Glutamatergic neuron (in vitro differentiated cells): ENCODE measurements around the gene GPBP1. TPM values are rescaled to one million over a fixed set of nuclear protein-coding genes. Genes with fewer than 3 reads are reported as not detected.

Experiments used
- DNase-seq: peaks from one replicate; pipeline ENCODE4 v3.0.0; 2022
- H3K27ac Mint-ChIP-seq: one replicate; pipeline ENCODE4 v1.8.0; 2020; ENCODE audit warnings: mild to moderate bottlenecking, mixed read lengths, inconsistent platforms; ENCODE audit not compliant: unreplicated experiment
- H3K27me3 Mint-ChIP-seq: one replicate; pipeline ENCODE4 v1.8.0; 2020; ENCODE audit warnings: mild to moderate bottlenecking, moderate library complexity, mixed read lengths, inconsistent platforms; ENCODE audit not compliant: unreplicated experiment
- H3K36me3 Mint-ChIP-seq: one replicate; pipeline ENCODE4 v1.8.0; 2020; ENCODE audit warnings: mild to moderate bottlenecking, mixed read lengths, inconsistent platforms; ENCODE audit not compliant: unreplicated experiment
- H3K4me1 Mint-ChIP-seq: one replicate; pipeline ENCODE4 v1.8.0; 2020; ENCODE audit warnings: mild to moderate bottlenecking, low read depth, mixed read lengths, inconsistent platforms; ENCODE audit not compliant: unreplicated experiment
- H3K4me3 Mint-ChIP-seq: one replicate; pipeline ENCODE4 v1.8.0; 2020; ENCODE audit warnings: mild to moderate bottlenecking, mixed read lengths, inconsistent platforms; ENCODE audit not compliant: unreplicated experiment
- H3K9me3 Mint-ChIP-seq: one replicate; pipeline ENCODE4 v1.8.0; 2020; ENCODE audit warnings: mild to moderate bottlenecking, moderate library complexity, mixed read lengths, inconsistent platforms; ENCODE audit not compliant: unreplicated experiment
- CTCF ChIP-seq: fragments of 200-600 bp; sonication (generic); IDR thresholded peaks from one replicate; pipeline ENCODE4 v1.5.0; 2021; ENCODE audit not compliant: partially characterized antibody, unreplicated experiment
- total RNA-seq: library from RNA; stranded (reverse); fragmentation: NEBNext Ultra II Directional; extraction: Animal tissue kit (Norgen Biotek cat#: 25700); gene quantifications from one replicate; pipeline ENCODE4 v1.2.1, GENCODE V29; 2021; ENCODE audit not compliant: unreplicated experiment

GPBP1 gene
- total RNA-seq, 1 donor from 2014 or later: 81.3 TPM

DNA sequence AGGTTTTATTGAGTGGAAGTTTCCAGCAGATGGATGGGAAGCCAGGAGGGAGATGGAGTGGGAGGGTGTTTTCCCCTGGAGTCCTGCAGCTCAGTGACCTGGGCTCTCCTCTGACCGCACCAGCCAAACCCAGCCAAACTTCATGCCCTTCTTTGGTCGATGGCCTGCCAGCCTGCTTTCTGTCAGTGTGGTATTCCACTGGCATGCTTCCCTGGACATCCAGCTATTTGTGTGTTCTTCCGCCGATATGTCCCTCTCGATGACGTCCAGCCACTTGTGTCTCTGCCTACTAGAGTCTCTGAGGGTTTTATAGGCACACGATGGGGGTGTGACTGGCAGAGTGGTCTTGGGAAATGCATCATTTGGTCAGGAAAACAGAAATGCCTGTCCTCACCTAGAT, 33.8 kb downstream of the GPBP1 start:
- no peak for TF ChIP-seq CTCF
- DNase-seq: no peak
- H3K36me3 Mint-ChIP-seq: no peaks in the 10 kb centered on the region
- no peak overlapping the region for H3K4me3 Mint-ChIP-seq
- H3K4me1 Mint-ChIP-seq: peaks cover 8% of the 10 kb centered on the region
- H3K27ac Mint-ChIP-seq: no peak overlapping the region
- H3K27me3 Mint-ChIP-seq: no peaks in the 10 kb centered on the region
- H3K9me3 Mint-ChIP-seq: peaks cover 2% of the 10 kb centered on the region

GRCh38 chr5:57209316-57210040, 35.6 kb downstream of the GPBP1 start:
- no peak overlapping the region for H3K4me3 Mint-ChIP-seq
- no peak for TF ChIP-seq CTCF
- peaks cover 8% of the 10 kb centered on the region for H3K4me1 Mint-ChIP-seq
- H3K36me3 Mint-ChIP-seq: no peaks in the 10 kb centered on the region
- H3K9me3 Mint-ChIP-seq: peaks cover 2% of the 10 kb centered on the region
- no peaks in the 10 kb centered on the region for H3K27me3 Mint-ChIP-seq
- no peak overlapping the region for H3K27ac Mint-ChIP-seq
- DNase-seq: no peak

DNA sequence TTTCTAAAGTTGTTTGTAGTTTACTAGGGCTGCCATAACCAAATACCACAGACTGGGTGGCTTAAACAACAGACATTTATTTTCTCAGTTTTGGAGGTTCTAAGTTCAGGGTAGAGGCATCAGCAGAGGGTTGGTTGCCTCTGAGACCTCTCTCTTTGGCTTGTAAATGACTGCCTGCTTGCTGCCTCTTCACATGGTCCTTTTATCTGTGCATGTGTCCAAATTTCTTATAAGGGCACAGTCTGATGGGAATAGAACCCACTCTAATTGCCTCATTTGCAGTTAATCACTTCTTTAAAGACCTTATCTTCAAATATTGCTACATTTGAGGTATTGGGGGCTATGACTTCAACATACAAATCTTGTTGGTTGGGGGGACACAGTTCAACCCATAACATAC, 36.8 kb downstream of the GPBP1 start:
- H3K4me1 Mint-ChIP-seq: peaks cover 8% of the 10 kb centered on the region
- no peak overlapping the region for H3K4me3 Mint-ChIP-seq
- H3K27ac Mint-ChIP-seq: no peak overlapping the region
- no peak for DNase-seq
- no peak for TF ChIP-seq CTCF
- peaks cover 2% of the 10 kb centered on the region for H3K9me3 Mint-ChIP-seq
- H3K36me3 Mint-ChIP-seq: no peaks in the 10 kb centered on the region
- no peaks in the 10 kb centered on the region for H3K27me3 Mint-ChIP-seq

- DNase-seq: no peak
- H3K36me3 Mint-ChIP-seq: no peaks in the 10 kb centered on the region
- H3K27ac Mint-ChIP-seq: no peak overlapping the region
- H3K9me3 Mint-ChIP-seq: peaks cover 2% of the 10 kb centered on the region
- peaks cover 8% of the 10 kb centered on the region for H3K4me1 Mint-ChIP-seq
- no peak for TF ChIP-seq CTCF
- no peak overlapping the region for H3K4me3 Mint-ChIP-seq
- H3K27me3 Mint-ChIP-seq: no peaks in the 10 kb centered on the region
These were observed 37.2 kb downstream of the GPBP1 start for GRCh38 chr5:57211039-57211438.

DNA sequence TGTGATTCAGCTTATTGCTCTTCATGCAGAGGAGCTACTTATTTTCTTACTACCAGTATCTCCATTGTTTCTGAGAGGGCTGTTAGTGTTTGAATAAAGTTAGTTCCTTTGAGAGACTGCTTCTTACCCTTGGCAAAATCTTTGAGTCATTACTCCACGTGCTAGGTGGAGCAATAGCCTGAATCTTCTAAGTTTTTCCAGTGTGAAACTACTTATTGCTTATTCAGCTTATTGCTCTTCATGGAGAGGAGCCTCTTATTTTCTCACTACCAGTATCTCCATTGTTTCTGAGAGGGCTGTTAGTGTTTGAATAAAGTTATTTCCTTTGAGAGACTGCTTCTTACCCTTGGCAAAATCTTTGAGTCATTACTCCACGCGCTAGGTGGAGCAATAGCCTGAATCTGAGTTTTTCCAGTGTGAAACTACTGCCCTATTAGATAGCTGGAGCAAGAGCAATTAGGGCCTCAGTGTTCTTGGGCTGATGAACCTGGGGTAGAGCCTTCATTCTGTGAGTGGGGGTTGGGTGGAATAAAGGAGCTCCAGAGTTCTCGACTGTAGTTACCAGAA, 41.9 kb downstream of the GPBP1 start:
- DNase-seq: no peak
- no peaks in the 10 kb centered on the region for H3K36me3 Mint-ChIP-seq
- H3K9me3 Mint-ChIP-seq: peaks cover 1% of the 10 kb centered on the region
- peaks cover 1% of the 10 kb centered on the region for H3K4me1 Mint-ChIP-seq
- no peak overlapping the region for H3K4me3 Mint-ChIP-seq
- no peak overlapping the region for H3K27ac Mint-ChIP-seq
- TF ChIP-seq CTCF: no peak
- H3K27me3 Mint-ChIP-seq: no peaks in the 10 kb centered on the region
